ENCODE results near the gene C1orf232.

- no peak for TF ChIP-seq CTCF (conservative IDR thresholded peaks at IDR 0.05; ENCODE audit: low read depth, low read length)
- TF ChIP-seq EZH2phosphoT487 (IDR thresholded peaks at IDR 0.05; ENCODE audit: borderline replicate concordance, low read length), result no peak
- TF ChIP-seq EZH2 (IDR thresholded peaks at IDR 0.05; ENCODE audit: low read length, unreplicated experiment), result no peak
Observed at GRCh38 chr1:26197813-26198212, 29.1 kb upstream of the C1orf232 start.

All from PC-3 (cell line).